ENCODE results near the gene TLR8.
"Not testable (repeated sequence)": the region's sequence is repeated elsewhere in the genome, so short reads cannot be mapped to it uniquely, and the experiment has no call there.

TLR8 gene

GRCh38 chrX:12898073-12898472, 8.3 kb upstream of the TLR8 start:
- DNase-seq, result no peak

GRCh38 chrX:12899506-12899905, 6.9 kb upstream of the TLR8 start:
- DNase-seq, result no peak

GRCh38 chrX:12901486-12901885, 4.9 kb upstream of the TLR8 start:
- peak; percentile 36 for DNase-seq

- no peak for DNase-seq
These were observed 2.8 kb upstream of the TLR8 start for GRCh38 chrX:12903646-12904045.

GRCh38 chrX:12910423-12911121, 4.2 kb downstream of the TLR8 start:
- DNase-seq, result no peak

GRCh38 chrX:12911122-12911470, 4.7 kb downstream of the TLR8 start:
- DNase-seq, result no peak

- DNase-seq, result no peak
These were observed 6.5 kb downstream of the TLR8 start for GRCh38 chrX:12912791-12913482.

- no peak for DNase-seq
These were observed 11.3 kb downstream of the TLR8 start for GRCh38 chrX:12917753-12918152.

- no peak for DNase-seq
These were observed 12.6 kb downstream of the TLR8 start for GRCh38 chrX:12919051-12919450.

GRCh38 chrX:12919620-12920019, 13.2 kb downstream of the TLR8 start:
- DNase-seq, result no peak

GRCh38 chrX:12920990-12921389, 14.6 kb downstream of the TLR8 start:
- DNase-seq, result no peak

- no peak for DNase-seq
These were observed 15.6 kb downstream of the TLR8 start for GRCh38 chrX:12921886-12922598.

GRCh38 chrX:12922599-12922919, 16.1 kb downstream of the TLR8 start:
- DNase-seq, result no peak

- no peak for DNase-seq
These were observed 23.3 kb downstream of the TLR8 start for GRCh38 chrX:12929701-12930100.

GRCh38 chrX:12930150-12930549, 23.7 kb downstream of the TLR8 start:
- no peak for DNase-seq

- no peak for DNase-seq
These were observed 25.8 kb downstream of the TLR8 start for GRCh38 chrX:12932244-12932643.

GRCh38 chrX:12934850-12935249, 28.4 kb downstream of the TLR8 start:
- DNase-seq, result no peak

GRCh38 chrX:12936947-12937346, 30.5 kb downstream of the TLR8 start:
- DNase-seq, result no peak

GRCh38 chrX:12940471-12940870, 34.1 kb downstream of the TLR8 start:
- not testable (repeated sequence) for DNase-seq

- not testable (repeated sequence) for DNase-seq
These were observed 37.2 kb downstream of the TLR8 start for GRCh38 chrX:12943592-12943991.

GRCh38 chrX:12944452-12944851, 38.0 kb downstream of the TLR8 start:
- DNase-seq, result not testable (repeated sequence)

- no peak for DNase-seq
These were observed 39.1 kb downstream of the TLR8 start for GRCh38 chrX:12945494-12945893.

GRCh38 chrX:12946406-12946805, 40.0 kb downstream of the TLR8 start:
- no peak for DNase-seq

- DNase-seq, result peak; percentile 61
These were observed 40.6 kb downstream of the TLR8 start for GRCh38 chrX:12946838-12947544.

Measured in GOT3 (cell line).